ENCODE results near the gene SLC11A1. TPM values are rescaled to one million over a fixed set of nuclear protein-coding genes. Genes with fewer than 3 reads are reported as not detected.

The SLC11A1 gene
- total RNA-seq, 2 donors from 2014 or later, result 122 to 190 TPM

DNA sequence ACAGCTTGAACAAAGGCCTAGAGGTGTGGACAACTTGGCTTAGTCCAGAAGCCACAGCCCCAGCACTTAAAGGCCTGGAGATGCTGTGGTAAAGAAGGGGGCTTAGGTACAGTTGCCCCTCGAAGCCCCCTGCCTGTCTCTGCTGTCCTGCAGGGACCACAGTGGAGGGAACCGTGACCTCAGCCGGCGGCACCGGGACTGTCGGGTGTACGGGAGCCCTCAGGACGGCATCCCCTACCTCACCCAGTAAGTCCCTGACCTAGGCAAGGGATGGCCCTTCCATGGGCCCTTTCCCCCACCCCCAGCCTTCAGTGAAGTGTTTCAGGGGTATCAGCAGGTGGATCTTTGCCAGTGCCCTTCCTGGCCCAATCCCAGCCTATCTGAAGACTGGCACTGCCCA lies 40.7 kb upstream of the SLC11A1 start:
- no peaks in the 10 kb centered on the region for H3K9me3 ChIP-seq
- TF ChIP-seq CTCF (IDR thresholded peaks at IDR 0.05), result no peak
- H3K4me1 ChIP-seq (ENCODE audit: control insufficient read depth in 1 of 2, low read depth in 2 of 2), result peaks cover 30 to 38% of the 10 kb centered on the region in 2 donors
- no peaks in the 10 kb centered on the region for H3K36me3 ChIP-seq
- no peaks in the 10 kb centered on the region for H3K27me3 ChIP-seq (replicated peaks; ENCODE audit: insufficient read depth)
- DNase-seq (ENCODE audit: low spot score) (no peak), ATAC-seq (ENCODE audit: insufficient number of reproducible peaks, low FRiP score, low read depth) (no peak)
- no peak overlapping the region for H3K4me3 ChIP-seq
- H3K27ac ChIP-seq, result no peak overlapping the region

DNA sequence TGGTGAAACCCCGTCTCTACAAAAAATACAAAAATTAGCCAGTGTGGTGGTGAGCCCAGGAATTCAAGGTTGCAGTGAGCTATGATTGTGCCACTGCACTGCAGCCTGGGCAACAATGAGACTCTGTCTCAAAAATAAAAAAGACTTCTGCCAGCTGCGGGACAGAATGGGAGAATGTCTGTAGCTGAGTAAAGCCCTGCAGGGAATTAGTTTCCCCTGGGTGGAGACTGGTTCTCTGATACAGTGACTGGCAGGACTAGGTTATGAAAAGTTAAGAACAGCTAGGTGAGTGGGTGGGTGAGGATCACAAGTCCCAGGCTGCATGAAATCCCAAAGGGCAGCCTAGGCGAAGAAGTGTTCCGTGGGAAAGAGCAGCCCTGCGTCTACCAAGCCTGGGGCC lies 39.2 kb upstream of the SLC11A1 start:
- H3K9me3 ChIP-seq, result no peaks in the 10 kb centered on the region
- no peak overlapping the region for H3K4me3 ChIP-seq
- peaks cover 30 to 39% of the 10 kb centered on the region in 2 donors for H3K4me1 ChIP-seq (ENCODE audit: control insufficient read depth in 1 of 2, low read depth in 2 of 2)
- no peaks in the 10 kb centered on the region for H3K27me3 ChIP-seq (replicated peaks; ENCODE audit: insufficient read depth)
- H3K27ac ChIP-seq, result peak overlapping the region; percentile 92 to 93
- ATAC-seq (ENCODE audit: insufficient number of reproducible peaks, low FRiP score, low read depth), result no peak
- H3K36me3 ChIP-seq, result no peaks in the 10 kb centered on the region
- TF ChIP-seq CTCF (IDR thresholded peaks at IDR 0.05), result no peak
- DNase-seq (ENCODE audit: low spot score), result no peak

GRCh38 chr2:218343591-218343990 lies 38.5 kb upstream of the SLC11A1 start:
- TF ChIP-seq CTCF (IDR thresholded peaks at IDR 0.05), result no peak
- ATAC-seq (ENCODE audit: insufficient number of reproducible peaks, low FRiP score, low read depth), result peak; percentile 57
- Histone ChIP-seq H3K4me1 (ENCODE audit: control insufficient read depth in 1 of 2, low read depth in 2 of 2) (peaks cover 30 to 39% of the 10 kb centered on the region in 2 donors), H3K27ac (peak overlapping the region; percentile 92 to 93), H3K9me3 (no peaks in the 10 kb centered on the region), H3K36me3 (no peaks in the 10 kb centered on the region), H3K4me3 (peak overlapping the region; percentile 10), H3K27me3 (replicated peaks; ENCODE audit: insufficient read depth) (no peaks in the 10 kb centered on the region)
- peak; percentile 50 for DNase-seq (ENCODE audit: low spot score)

DNA sequence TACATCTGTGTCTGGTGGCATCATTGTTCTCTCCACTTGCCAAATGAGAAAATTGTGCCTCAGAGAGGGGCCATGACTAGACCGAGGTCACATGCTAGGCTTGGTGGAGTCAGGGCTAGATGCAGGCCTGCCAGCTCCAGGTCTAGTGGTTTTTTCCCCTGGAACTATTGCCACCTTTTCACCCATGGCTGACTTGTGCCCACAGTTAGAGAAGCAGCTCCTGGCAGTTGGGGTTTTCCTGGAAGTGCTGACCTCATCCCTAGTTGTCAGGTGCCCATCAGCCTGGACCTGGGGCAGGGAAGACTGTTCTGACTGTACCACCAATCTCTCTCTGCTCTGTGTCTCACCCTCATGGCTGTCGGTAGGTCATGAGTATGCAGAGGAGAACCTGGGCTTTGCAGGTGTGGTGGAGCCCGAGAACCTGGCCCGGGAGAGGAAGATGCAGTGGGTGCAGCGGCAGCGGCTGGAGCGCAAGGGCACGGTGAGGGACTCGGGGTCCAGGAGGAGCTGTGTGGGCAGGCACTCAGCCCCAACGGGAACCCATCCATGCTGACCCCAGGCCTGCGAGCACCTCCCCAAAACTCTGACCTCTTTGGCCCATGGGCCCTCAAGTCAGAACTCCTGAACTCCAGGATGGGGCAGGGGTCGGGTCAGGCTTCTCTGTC lies 37.9 kb upstream of the SLC11A1 start:
- peak; percentile 48 for ATAC-seq (ENCODE audit: insufficient number of reproducible peaks, low FRiP score, low read depth)
- H3K4me1 ChIP-seq (ENCODE audit: control insufficient read depth in 1 of 2, low read depth in 2 of 2), result peaks cover 30 to 39% of the 10 kb centered on the region in 2 donors
- no peak for DNase-seq (ENCODE audit: low spot score)
- H3K27ac ChIP-seq, result peak overlapping the region; percentile 92 to 93
- TF ChIP-seq CTCF (IDR thresholded peaks at IDR 0.05), result no peak
- peak overlapping the region; percentile 3 for H3K4me3 ChIP-seq
- no peaks in the 10 kb centered on the region for H3K9me3 ChIP-seq
- no peaks in the 10 kb centered on the region for H3K27me3 ChIP-seq (replicated peaks; ENCODE audit: insufficient read depth)
- H3K36me3 ChIP-seq, result no peaks in the 10 kb centered on the region

GRCh38 chr2:218344755-218345417 lies 37.2 kb upstream of the SLC11A1 start:
- Histone ChIP-seq H3K36me3 (no peaks in the 10 kb centered on the region), H3K4me3 (no peak overlapping the region), H3K27me3 (replicated peaks; ENCODE audit: insufficient read depth) (no peaks in the 10 kb centered on the region), H3K27ac (peak overlapping the region; percentile 92 to 93), H3K4me1 (ENCODE audit: control insufficient read depth in 1 of 2, low read depth in 2 of 2) (peaks cover 30 to 39% of the 10 kb centered on the region in 2 donors), H3K9me3 (no peaks in the 10 kb centered on the region)
- DNase-seq (ENCODE audit: low spot score) (no peak), ATAC-seq (ENCODE audit: insufficient number of reproducible peaks, low FRiP score, low read depth) (no peak)
- no peak for TF ChIP-seq CTCF (IDR thresholded peaks at IDR 0.05)
